ENCODE measurements around the gene STAG1. TPM values are rescaled to one million over a fixed set of nuclear protein-coding genes. Genes with fewer than 3 reads are reported as not detected.

STAG1 gene
- polyA plus RNA-seq, 1 donor from 2014 or later = 30.8 TPM

DNA sequence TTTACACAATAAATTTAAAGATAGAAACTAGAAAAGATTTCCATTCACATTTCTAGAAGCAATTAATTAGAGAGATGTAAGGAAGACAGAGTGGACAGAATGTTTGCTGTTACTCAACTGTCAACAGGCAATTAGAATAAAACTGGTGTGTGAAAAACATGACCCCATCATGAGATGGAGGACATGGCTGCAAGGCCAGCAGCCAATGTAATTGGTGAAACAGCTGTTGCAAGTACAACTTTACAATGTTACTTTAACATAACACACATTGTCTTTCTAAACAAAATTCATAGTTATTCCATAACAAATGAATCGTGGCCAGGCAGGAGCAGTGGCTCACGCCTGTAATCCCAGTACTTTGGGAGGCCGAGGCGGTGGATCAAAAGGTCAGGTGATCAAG, 28.6 kb upstream of the STAG1 start:
- Histone ChIP-seq H3K9ac (ENCODE audit: low read length) (no peak overlapping the region), H3K27me3 (ENCODE audit: insufficient read depth, low read depth, low read length) (no peaks in the 10 kb centered on the region), H3K4me3 (ENCODE audit: low read length) (no peak overlapping the region), H3K27ac (ENCODE audit: low read length) (no peak overlapping the region), H3F3A (ENCODE audit: insufficient read depth, low read length, poor library complexity, severe bottlenecking) (no peaks in the 10 kb centered on the region), H3K4me2 (ENCODE audit: low read length) (no peak overlapping the region), H3K36me3 (ENCODE audit: insufficient read depth, low read length) (no peaks in the 10 kb centered on the region), H4K20me1 (ENCODE audit: insufficient read depth) (no peaks in the 10 kb centered on the region), H3K79me2 (replicated peaks; ENCODE audit: insufficient read depth, low read length) (no peaks in the 10 kb centered on the region), H2AFZ (ENCODE audit: low read depth, low read length) (no peak overlapping the region), H3K9me2 (ENCODE audit: insufficient read depth, low read length) (no peaks in the 10 kb centered on the region), H3K9me3 (ENCODE audit: low read length) (no peaks in the 10 kb centered on the region)
- TF ChIP-seq POLR2AphosphoS5 (IDR thresholded peaks at IDR 0.05) (no peak), EZH2 (IDR thresholded peaks at IDR 0.05; ENCODE audit: borderline replicate concordance, insufficient read depth, low read length, poor library complexity, severe bottlenecking) (no peak), EP300 (conservative IDR thresholded peaks at IDR 0.05; ENCODE audit: poor library complexity, severe bottlenecking) (no peak), MXI1 (conservative IDR thresholded peaks at IDR 0.05; ENCODE audit: poor library complexity, severe bottlenecking) (no peak), CTCF (IDR thresholded peaks at IDR 0.05; ENCODE audit: poor library complexity, severe bottlenecking) (no peak), RAD21 (conservative IDR thresholded peaks at IDR 0.05) (no peak), TAF1 (IDR thresholded peaks at IDR 0.05; ENCODE audit: low read depth) (no peak), SMC3 (conservative IDR thresholded peaks at IDR 0.05; ENCODE audit: poor library complexity) (no peak), REST (IDR thresholded peaks at IDR 0.05; ENCODE audit: borderline replicate concordance) (no peak)

GRCh38 chr3:136778865-136779264, 26.7 kb upstream of the STAG1 start:
- H2AFZ ChIP-seq (ENCODE audit: low read depth, low read length) = no peak overlapping the region
- TF ChIP-seq REST (IDR thresholded peaks at IDR 0.05; ENCODE audit: borderline replicate concordance) (no peak), EP300 (conservative IDR thresholded peaks at IDR 0.05; ENCODE audit: poor library complexity, severe bottlenecking) (no peak)

More at GRCh38 chr3:136778865-136779264, 26.7 kb upstream of the STAG1 start:
- H3K79me2 ChIP-seq (replicated peaks; ENCODE audit: insufficient read depth, low read length) = no peaks in the 10 kb centered on the region
- H3K9ac ChIP-seq (ENCODE audit: low read length) = no peak overlapping the region
- no peak overlapping the region for H3K4me2 ChIP-seq (ENCODE audit: low read length)
- H4K20me1 ChIP-seq (ENCODE audit: insufficient read depth) = no peaks in the 10 kb centered on the region
- H3F3A ChIP-seq (ENCODE audit: insufficient read depth, low read length, poor library complexity, severe bottlenecking) = no peaks in the 10 kb centered on the region
- H3K27me3 ChIP-seq (ENCODE audit: insufficient read depth, low read depth, low read length) = no peaks in the 10 kb centered on the region
- no peaks in the 10 kb centered on the region for H3K36me3 ChIP-seq (ENCODE audit: insufficient read depth, low read length)
- no peaks in the 10 kb centered on the region for H3K9me2 ChIP-seq (ENCODE audit: insufficient read depth, low read length)
- H3K27ac ChIP-seq (ENCODE audit: low read length) = no peak overlapping the region
- H3K4me3 ChIP-seq (ENCODE audit: low read length) = no peak overlapping the region
- no peaks in the 10 kb centered on the region for H3K9me3 ChIP-seq (ENCODE audit: low read length)

Data from neural cell (in vitro differentiated cells).